ENCODE results near the gene MECP2.

DNA sequence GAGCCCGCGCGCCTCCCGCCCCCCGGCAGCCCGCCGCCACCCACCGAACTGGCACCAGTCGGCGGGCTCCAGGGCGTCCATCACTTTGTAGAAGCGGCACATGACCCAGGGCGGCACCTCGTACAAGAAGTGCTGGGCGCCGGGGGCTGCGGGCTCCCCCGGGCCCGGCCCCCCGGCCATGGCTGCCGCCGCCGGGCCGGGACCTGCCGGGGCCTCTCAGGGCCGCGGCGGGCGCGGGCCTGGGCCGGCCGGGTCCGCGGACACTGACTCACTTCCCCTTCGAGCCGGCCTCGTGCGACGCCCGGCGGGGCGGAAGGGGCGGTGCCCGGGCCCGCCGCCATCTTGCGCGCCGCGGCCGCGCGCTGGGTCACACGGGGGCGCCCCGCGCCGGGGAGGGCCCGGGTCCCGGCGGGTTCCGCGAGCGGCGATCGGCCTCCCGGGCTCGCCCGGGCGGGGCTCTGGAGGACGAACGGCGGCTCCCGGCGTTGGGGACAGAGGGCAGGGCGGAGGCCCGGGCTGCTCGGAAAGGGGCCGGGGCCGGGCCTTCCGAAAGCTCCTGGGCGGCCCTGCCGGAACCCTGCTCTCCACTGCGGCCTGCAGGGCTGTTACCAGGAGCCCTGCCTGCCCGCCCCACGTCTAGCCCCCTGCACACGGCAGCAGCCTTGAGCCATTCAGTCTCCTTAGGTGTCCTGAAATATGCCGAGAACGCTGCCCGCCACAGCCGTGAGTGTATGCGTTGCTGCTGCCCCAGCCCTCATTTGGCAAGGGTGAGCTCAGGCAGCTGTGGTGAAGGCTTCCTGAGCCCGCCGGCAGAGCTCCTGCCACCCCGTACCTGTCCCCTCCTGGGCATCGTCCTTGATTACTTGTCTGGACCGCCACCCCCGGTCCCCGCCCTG lies 77.6 kb downstream of the MECP2 start, which contains the start of gene IRAK1:
- TF ChIP-seq, protein P1, sequence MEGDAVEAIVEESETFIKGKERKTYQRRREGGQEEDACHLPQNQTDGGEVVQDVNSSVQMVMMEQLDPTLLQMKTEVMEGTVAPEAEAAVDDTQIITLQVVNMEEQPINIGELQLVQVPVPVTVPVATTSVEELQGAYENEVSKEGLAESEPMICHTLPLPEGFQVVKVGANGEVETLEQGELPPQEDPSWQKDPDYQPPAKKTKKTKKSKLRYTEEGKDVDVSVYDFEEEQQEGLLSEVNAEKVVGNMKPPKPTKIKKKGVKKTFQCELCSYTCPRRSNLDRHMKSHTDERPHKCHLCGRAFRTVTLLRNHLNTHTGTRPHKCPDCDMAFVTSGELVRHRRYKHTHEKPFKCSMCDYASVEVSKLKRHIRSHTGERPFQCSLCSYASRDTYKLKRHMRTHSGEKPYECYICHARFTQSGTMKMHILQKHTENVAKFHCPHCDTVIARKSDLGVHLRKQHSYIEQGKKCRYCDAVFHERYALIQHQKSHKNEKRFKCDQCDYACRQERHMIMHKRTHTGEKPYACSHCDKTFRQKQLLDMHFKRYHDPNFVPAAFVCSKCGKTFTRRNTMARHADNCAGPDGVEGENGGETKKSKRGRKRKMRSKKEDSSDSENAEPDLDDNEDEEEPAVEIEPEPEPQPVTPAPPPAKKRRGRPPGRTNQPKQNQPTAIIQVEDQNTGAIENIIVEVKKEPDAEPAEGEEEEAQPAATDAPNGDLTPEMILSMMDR (IDR thresholded peaks at IDR 0.05), result no peak
- TF ChIP-seq EZH2 (IDR thresholded peaks at IDR 0.05) (no peak), EZH2phosphoT487 (IDR thresholded peaks at IDR 0.05) (no peak)

All from neural progenitor cell (in vitro differentiated cells).